B cell (primary cell): ENCODE results near the gene STON2. TPM values are rescaled to one million over a fixed set of nuclear protein-coding genes. Genes with fewer than 3 reads are reported as not detected.

ENCODE experiments used
- ATAC-seq: fragments of 200-7000 bp; cut with Tn5 transposase; one replicate; pipeline ENCODE4 v1.10.0; 2021; ENCODE audit warnings: low read depth, mild to moderate bottlenecking, moderate number of reproducible peaks, moderate library complexity
- CTCF ChIA-PET: fragments of 350-600 bp; sonication (Branson Sonifier 250); formaldehyde crosslinking; loops from one replicate; lab custom pipeline; 2021; ENCODE audit warnings: antibody characterized with exemption, inconsistent platforms; lab: Charles Lee
- POLR2A ChIA-PET: fragments of 350-600 bp; sonication (Branson Sonifier 250); formaldehyde crosslinking; loops from one replicate; lab custom pipeline; 2021; ENCODE audit warnings: antibody characterized with exemption; lab: Charles Lee
- DNase-seq: peaks from one replicate; pipeline ENCODE4 v3.0.0; 2013
- H2AFZ ChIP-seq: 2 replicates; pipeline ENCODE4 v1.6.1; 2012; ENCODE audit warnings: mild to moderate bottlenecking, low read depth, low read length; ENCODE audit not compliant: insufficient read depth, poor library complexity, severe bottlenecking
- H3K27ac ChIP-seq, 2 donors: 1 replicate in 1 of 2; 2 replicates in 1 of 2; pipeline ENCODE4 v1.5.1; 2012 to 2013; ENCODE audit warnings: low read length in 2 of 2, mild to moderate bottlenecking in 2 of 2, moderate library complexity in 1 of 2
- H3K27me3 ChIP-seq, 4 experiments: fragments of 200-600 bp in 1 of 4; sonication (generic) in 1 of 4; replicated peaks in 1 of 4; 1 replicate in 2 of 4; 2 replicates in 2 of 4; pipeline versions ENCODE4 v1.6.1 to v1.7.0; 2013 to 2016; ENCODE audit warnings: low read length in 3 of 4, mild to moderate bottlenecking in 2 of 4, mixed read lengths in 1 of 4, moderate library complexity in 1 of 4; ENCODE audit not compliant: insufficient read depth in 4 of 4, control insufficient read depth in 3 of 4; ENCODE audit errors: control extremely low read depth in 1 of 4
- H3K36me3 ChIP-seq, 2 experiments: replicated peaks in 1 of 2; 1 replicate in 1 of 2; 2 replicates in 1 of 2; pipeline versions ENCODE4 v1.6.1 to v1.7.1; 2013; ENCODE audit warnings: low read length in 1 of 2; ENCODE audit not compliant: insufficient read depth in 2 of 2, control insufficient read depth in 1 of 2; ENCODE audit errors: control extremely low read depth in 1 of 2, extremely low read depth in 1 of 2
- H3K4me1 ChIP-seq, 2 donors: fragments of 200-600 bp in 1 of 2; sonication (generic) in 1 of 2; 1 replicate in 1 of 2; 2 replicates in 1 of 2; pipeline versions ENCODE4 v1.5.1 to v1.6.1; 2013 to 2017; ENCODE audit warnings: low read length in 2 of 2; ENCODE audit not compliant: control insufficient read depth in 2 of 2, insufficient read depth in 2 of 2
- H3K4me2 ChIP-seq: replicated peaks from 2 replicates; pipeline ENCODE3; 2012; ENCODE audit warnings: mild to moderate bottlenecking, low read depth, low read length; ENCODE audit not compliant: poor library complexity, severe bottlenecking
- H3K4me3 ChIP-seq, 5 experiments: fragments of 200-600 bp in 1 of 5; sonication (generic) in 1 of 5; 1 replicate in 3 of 5; 2 replicates in 2 of 5; pipeline versions ENCODE4 v1.5.1 to v1.7.0; 2011 to 2016; ENCODE audit warnings: low read length in 4 of 5, mild to moderate bottlenecking in 4 of 5, low read depth in 2 of 5, control low read depth in 1 of 5, moderate library complexity in 1 of 5; ENCODE audit not compliant: insufficient read depth in 1 of 5; ENCODE audit errors: control extremely low read depth in 1 of 5, extremely low read depth in 1 of 5
- H3K79me2 ChIP-seq: fragments of 200-600 bp; sonication (generic); one replicate; pipeline ENCODE4 v1.6.0; 2016; ENCODE audit warnings: low read length; ENCODE audit not compliant: control insufficient read depth, insufficient read depth
- H3K9ac ChIP-seq: fragments of 200-600 bp; sonication (generic); 2 replicates; pipeline ENCODE4 v1.6.1; 2017; ENCODE audit warnings: mild to moderate bottlenecking, low read length, moderate library complexity
- H3K9me3 ChIP-seq, 3 donors: one replicate each; pipeline versions ENCODE4 v1.6.1 to v1.7.1; 2013; ENCODE audit warnings: low read length in 2 of 3; ENCODE audit not compliant: control insufficient read depth in 2 of 3, insufficient read depth in 1 of 3; ENCODE audit errors: control extremely low read depth in 1 of 3
- H4K20me1 ChIP-seq: 2 replicates; pipeline ENCODE4 v1.6.0; 2012; ENCODE audit warnings: mild to moderate bottlenecking, low read length; ENCODE audit not compliant: insufficient read depth, control insufficient read depth, poor library complexity, severe bottlenecking
- H3K27ac Mint-ChIP-seq: one replicate; pipeline ENCODE4 v1.8.0; 2021; ENCODE audit warnings: mixed read lengths
- H3K27me3 Mint-ChIP-seq: one replicate; pipeline ENCODE4 v1.8.0; 2021; ENCODE audit warnings: mixed read lengths
- H3K4me1 Mint-ChIP-seq: one replicate; pipeline ENCODE4 v1.8.0; 2021; ENCODE audit warnings: mixed read lengths
- H3K4me3 Mint-ChIP-seq: one replicate; pipeline ENCODE4 v1.8.0; 2021; ENCODE audit warnings: mixed read lengths
- H3K9me3 Mint-ChIP-seq: one replicate; pipeline ENCODE4 v1.8.0; 2022; ENCODE audit warnings: mixed read lengths; ENCODE audit not compliant: insufficient read depth
- CTCF ChIP-seq: fragments of 200-600 bp; IDR thresholded peaks from one replicate; pipeline ENCODE4 v1.8.0; 2022; ENCODE audit warnings: antibody characterized with exemption, mild to moderate bottlenecking
- EZH2 ChIP-seq: IDR thresholded peaks from 2 replicates; pipeline ENCODE4 v1.6.1; 2012; ENCODE audit warnings: borderline replicate concordance, low read depth, mild to moderate bottlenecking, moderate library complexity, low read length; ENCODE audit not compliant: insufficient read depth, poor library complexity, severe bottlenecking
- WGBS: methylation state at CpG from one replicate; pipeline ENCODE4 v1.1.5; 2013; ENCODE audit warnings: missing lambda C conversion rate; ENCODE audit not compliant: insufficient coverage; 5-methylcytosine and 5-hydroxymethylcytosine counted together
- intact Hi-C: fragments of 100-400 bp; cut with micrococcal nuclease; formaldehyde crosslinking; loops from one replicate; pipeline ENCODE4 v1.10.0; 2022
- polyA plus RNA-seq: library from polyadenylated mRNA; depleted of rRNA; stranded (reverse); fragments of >200 nt; gene quantifications from 2 replicates; pipeline ENCODE4 v1.2.3, GENCODE V29; 2012
- total RNA-seq, 2 donors: library from RNA; stranded (reverse); fragments of 120-200 nt in 1 of 2; gene quantifications; 1 replicate in 1 of 2; 2 replicates in 1 of 2; pipeline versions ENCODE4 v1.2.3 to v1.2.4, GENCODE V29; 2013 to 2022

STON2 gene
- total and polyA plus RNA-seq, 2 donors (not counting 1 experiment from before 2014, with no cell fraction given), result 0.03 TPM; not detected in 1

GRCh38 chr14:81341781-81342180 lies 58.3 kb downstream of the STON2 start:
- DNase-seq, result no peak
- Mint-ChIP-seq H3K27ac (no peak overlapping the region), H3K4me3 (no peak overlapping the region), H3K4me1 (no peaks in the 10 kb centered on the region), H3K9me3 (no peaks in the 10 kb centered on the region), H3K27me3 (peaks cover 26% of the 10 kb centered on the region)
- H3K79me2 ChIP-seq, result no peaks in the 10 kb centered on the region
- no peak overlapping the region for H3K9ac ChIP-seq
- intact Hi-C loops, result no loop called here
- H3K27me3 ChIP-seq, result peaks cover 0 to 2% (median 0%) of the 10 kb centered on the region in 4 experiments
- H3K27ac ChIP-seq, result no peak overlapping the region
- no peaks in the 10 kb centered on the region for H3K4me1 ChIP-seq
- 100% methylated on average over 1 of the region's 3 CpGs for WGBS
- ChIA-PET CTCF (no interaction called here), POLR2A (no interaction called here)
- H3K9me3 ChIP-seq, result no peaks in the 10 kb centered on the region
- H2AFZ ChIP-seq, result no peak overlapping the region
- H3K4me2 ChIP-seq, result no peak overlapping the region
- H3K4me3 ChIP-seq, result no peak overlapping the region
- TF ChIP-seq EZH2, result no peak
- H3K36me3 ChIP-seq, result no peaks in the 10 kb centered on the region
- H4K20me1 ChIP-seq, result no peaks in the 10 kb centered on the region
- no peak for ATAC-seq

- no peak overlapping the region for H3K4me2 ChIP-seq
- TF ChIP-seq CTCF, result no peak
- TF ChIP-seq EZH2, result no peak
- no peak overlapping the region for H3K27ac ChIP-seq
- H3K9ac ChIP-seq, result no peak overlapping the region
- ChIA-PET POLR2A (no interaction called here), CTCF (no interaction called here)
- H3K27me3 Mint-ChIP-seq, result peaks cover 30% of the 10 kb centered on the region
- WGBS, result 100% methylated on average over 2 of the region's 2 CpGs
- H3K79me2 ChIP-seq, result no peaks in the 10 kb centered on the region
- no peak overlapping the region for H3K4me3 ChIP-seq
- no peak overlapping the region for H3K4me3 Mint-ChIP-seq
- H3K9me3 ChIP-seq, result no peaks in the 10 kb centered on the region
- H3K9me3 Mint-ChIP-seq, result no peaks in the 10 kb centered on the region
- intact Hi-C loops, result no loop called here
- no peak for ATAC-seq
- H3K27ac Mint-ChIP-seq, result no peak overlapping the region
- H3K27me3 ChIP-seq, result peaks cover 0 to 2% (median 0%) of the 10 kb centered on the region in 4 experiments
- no peak overlapping the region for H2AFZ ChIP-seq
- DNase-seq, result no peak
- H3K4me1 ChIP-seq, result no peaks in the 10 kb centered on the region
- H3K4me1 Mint-ChIP-seq, result no peaks in the 10 kb centered on the region
- H4K20me1 ChIP-seq, result no peaks in the 10 kb centered on the region
- H3K36me3 ChIP-seq, result no peaks in the 10 kb centered on the region
These were observed 58.8 kb downstream of the STON2 start for GRCh38 chr14:81341370-81341769.
